Measurements from ENCODE around the gene IL11RA. TPM values are rescaled to one million over a fixed set of nuclear protein-coding genes. Genes with fewer than 3 reads are reported as not detected.
A peak's percentile ranks its signal among the peaks of the same experiment; 100 is the strongest.

The IL11RA gene
- total RNA-seq (100 to 1,000 TPM in 4 of 5 experiments, 10 to 100 TPM in 1; 81.7 to 185 (median 144) TPM), polyA plus RNA-seq (1 to 10 TPM; 8.5 to 8.6 TPM), total RNA-seq (17.1 reads per million, percentile 47 among the genes with 10 or more reads in this experiment)

GRCh38 chr9:34651876-34652601, at the start of gene IL11RA:
Gene IL11RA, plus strand, starts transcription at chr9:34652185. Its CDS starts 3,033 bp downstream, at chr9:34655218.
- POLR2A ChIA-PET, result interaction anchor here (1.2 to 2.3 kb wide), 2 partner anchors 10 to 14 kb away, joined by 5 to 11 read pairs; partner anchors contain the start of gene SIGMAR1
- peak within 1 kb of the TSS in 7 of 10 donors; percentile 1 to 65 (median 22) for H3K4me3 Mint-ChIP-seq
- peak in 1 of 9 donors; percentile 31 for DNase-seq

GRCh38 chr9:34603610-34604231, 48.3 kb upstream of the IL11RA start:
- intact Hi-C loops (cut with micrococcal nuclease), result loop anchor here (1.0 to 2.0 kb wide), 7 partner anchors 9 to 347 kb away; partner anchors contain the start of genes KIF24 (in 1 of the 2), NUDT2 (in 1 of the 2) and RPP25L (in 1 of the 2)
- ChIA-PET POLR2A (interaction anchor here (0.6 kb wide), 1 partner anchor 217 kb away, joined by 3 read pairs; no protein-coding TSS in a partner anchor), CTCF (interaction anchor here (0.6 to 2.3 kb wide), 7 partner anchors 12 to 201 kb away, joined by 3 to 17 read pairs (median 6); partner anchors contain the start of genes CCL27 and DCTN3)
- H3K27me3 Mint-ChIP-seq, result peaks cover 0 to 20% (median 5%) of the 10 kb centered on the region in 5 donors
- no peak overlapping the region for H3K4me3 Mint-ChIP-seq
- Histone ChIP-seq H3K27me3 (ENCODE audit: control insufficient read depth in 2 of 2, insufficient read depth in 2 of 2, low read length in 2 of 2) (no peaks in the 10 kb centered on the region), H3K4me1 (ENCODE audit: control insufficient read depth in 2 of 2, insufficient read depth in 2 of 2, low read length in 2 of 2) (no peaks in the 10 kb centered on the region), H3K9me3 (ENCODE audit: control insufficient read depth in 2 of 3, low read length in 3 of 3) (no peaks in the 10 kb centered on the region), H3K27ac (ENCODE audit: low read depth, low read length) (no peak overlapping the region), H3K36me3 (ENCODE audit: control insufficient read depth in 2 of 3, insufficient read depth in 3 of 3, low read length in 3 of 3) (no peaks in the 10 kb centered on the region), H3K4me3 (ENCODE audit: low read length) (no peak overlapping the region)
- no peak overlapping the region for H3K27ac Mint-ChIP-seq
- H3K4me1 Mint-ChIP-seq, result peaks cover 0 to 2% (median 0%) of the 10 kb centered on the region in 7 donors
- DNase-seq (peak; percentile 53 to 78 (median 71)), ATAC-seq (peak; percentile 92)
- no peaks in the 10 kb centered on the region for H3K36me3 Mint-ChIP-seq
- peaks cover 0 to 2% (median 0%) of the 10 kb centered on the region in 11 donors for H3K9me3 Mint-ChIP-seq

More at GRCh38 chr9:34651876-34652601, at the start of gene IL11RA:
- no peak within 1 kb of the TSS for H3K4me3 ChIP-seq (ENCODE audit: low read length)
- H3K9me3 Mint-ChIP-seq, result no peaks in the 10 kb centered on the region
- peaks cover 13 to 37% (median 15%) of the 10 kb centered on the region in 3 experiments for H3K36me3 ChIP-seq (ENCODE audit: control insufficient read depth in 2 of 3, insufficient read depth in 3 of 3, low read length in 3 of 3)
- ATAC-seq, result peak; percentile 74
- H3K27me3 Mint-ChIP-seq, result no peaks in the 10 kb centered on the region
- H3K27me3 ChIP-seq (ENCODE audit: control insufficient read depth in 2 of 2, insufficient read depth in 2 of 2, low read length in 2 of 2), result no peaks in the 10 kb centered on the region
- intact Hi-C loops (cut with micrococcal nuclease), result no loop called here
- peak within 1 kb of the TSS in 8 of 9 donors; percentile 52 to 87 (median 80) for H3K27ac Mint-ChIP-seq
- H3K36me3 Mint-ChIP-seq, result peaks cover 6 to 27% (median 9%) of the 10 kb centered on the region in 5 donors
- no peaks in the 10 kb centered on the region for H3K9me3 ChIP-seq (ENCODE audit: control insufficient read depth in 2 of 3, low read length in 3 of 3)
- H3K4me1 Mint-ChIP-seq, result peaks cover 38 to 61% (median 48%) of the 10 kb centered on the region in 7 donors
- peak within 1 kb of the TSS; percentile 24 for H3K27ac ChIP-seq (ENCODE audit: low read depth, low read length)
- CTCF ChIA-PET, result interaction anchor here (1.4 kb wide), 1 partner anchor 9 kb away, joined by 3 read pairs; no protein-coding TSS in a partner anchor
- H3K4me1 ChIP-seq (ENCODE audit: control insufficient read depth in 2 of 2, insufficient read depth in 2 of 2, low read length in 2 of 2), result peaks cover 19 to 33% of the 10 kb centered on the region in 2 donors

- Mint-ChIP-seq H3K36me3 (no peaks in the 10 kb centered on the region), H3K27ac (no peak overlapping the region), H3K4me3 (no peak overlapping the region), H3K9me3 (peaks cover 0 to 2% (median 0%) of the 10 kb centered on the region in 11 donors), H3K4me1 (peaks cover under 1 to 14% (median 9%) of the 10 kb centered on the region in 7 donors), H3K27me3 (peaks cover 0 to 10% (median 5%) of the 10 kb centered on the region in 5 donors)
- DNase-seq, result no peak
- ChIA-PET CTCF (interaction anchor here (1.0 to 1.5 kb wide), 2 partner anchors 8 to 12 kb away, joined by 4 read pairs; no protein-coding TSS in a partner anchor), POLR2A (no interaction called here)
- intact Hi-C loops (cut with micrococcal nuclease), result no loop called here
- Histone ChIP-seq H3K4me1 (ENCODE audit: control insufficient read depth in 2 of 2, insufficient read depth in 2 of 2, low read length in 2 of 2) (peaks cover 3 to 7% of the 10 kb centered on the region in 2 donors), H3K9me3 (ENCODE audit: control insufficient read depth in 2 of 3, low read length in 3 of 3) (no peaks in the 10 kb centered on the region), H3K4me3 (ENCODE audit: low read length) (no peak overlapping the region), H3K36me3 (ENCODE audit: control insufficient read depth in 2 of 3, insufficient read depth in 3 of 3, low read length in 3 of 3) (no peaks in the 10 kb centered on the region), H3K27me3 (ENCODE audit: control insufficient read depth in 2 of 2, insufficient read depth in 2 of 2, low read length in 2 of 2) (no peaks in the 10 kb centered on the region), H3K27ac (ENCODE audit: low read depth, low read length) (no peak overlapping the region)
- ATAC-seq, result no peak
Observed at GRCh38 chr9:34606190-34606589, 45.8 kb upstream of the IL11RA start.

- CTCF ChIA-PET, result no interaction called here
- POLR2A ChIA-PET, result interaction anchor here (0.8 kb wide), 1 partner anchor 10 kb away, joined by 3 read pairs; no protein-coding TSS in a partner anchor
Observed at GRCh38 chr9:34606905-34607304, 45.1 kb upstream of the IL11RA start.

GRCh38 chr9:34607331-34607730, 44.7 kb upstream of the IL11RA start:
- no peaks in the 10 kb centered on the region for H3K36me3 ChIP-seq (ENCODE audit: control insufficient read depth in 2 of 3, insufficient read depth in 3 of 3, low read length in 3 of 3)
- no peak overlapping the region for H3K27ac ChIP-seq (ENCODE audit: low read depth, low read length)
- H3K27ac Mint-ChIP-seq, result no peak overlapping the region
- H3K4me1 Mint-ChIP-seq, result peaks cover 6 to 19% (median 14%) of the 10 kb centered on the region in 7 donors
- H3K4me3 ChIP-seq (ENCODE audit: low read length), result no peak overlapping the region
- H3K9me3 Mint-ChIP-seq, result no peaks in the 10 kb centered on the region
- no peaks in the 10 kb centered on the region for H3K9me3 ChIP-seq (ENCODE audit: control insufficient read depth in 2 of 3, low read length in 3 of 3)
- DNase-seq (no peak), ATAC-seq (no peak)
- no peaks in the 10 kb centered on the region for H3K27me3 ChIP-seq (ENCODE audit: control insufficient read depth in 2 of 2, insufficient read depth in 2 of 2, low read length in 2 of 2)
- ChIA-PET POLR2A (interaction anchor here (0.8 kb wide), 1 partner anchor 10 kb away, joined by 3 read pairs; no protein-coding TSS in a partner anchor), CTCF (no interaction called here)
- intact Hi-C loops (cut with micrococcal nuclease), result no loop called here
- H3K4me3 Mint-ChIP-seq, result no peak overlapping the region
- no peaks in the 10 kb centered on the region for H3K36me3 Mint-ChIP-seq
- peaks cover 0 to 10% (median 5%) of the 10 kb centered on the region in 5 donors for H3K27me3 Mint-ChIP-seq
- H3K4me1 ChIP-seq (ENCODE audit: control insufficient read depth in 2 of 2, insufficient read depth in 2 of 2, low read length in 2 of 2), result peaks cover 5 to 10% of the 10 kb centered on the region in 2 donors

More at GRCh38 chr9:34606905-34607304, 45.1 kb upstream of the IL11RA start:
- no peak for DNase-seq
- Mint-ChIP-seq H3K27me3 (peaks cover 0 to 10% (median 5%) of the 10 kb centered on the region in 5 donors), H3K4me3 (no peak overlapping the region), H3K36me3 (no peaks in the 10 kb centered on the region), H3K27ac (no peak overlapping the region), H3K9me3 (no peaks in the 10 kb centered on the region), H3K4me1 (peaks cover 6 to 19% (median 12%) of the 10 kb centered on the region in 7 donors)
- H3K27ac ChIP-seq (ENCODE audit: low read depth, low read length), result no peak overlapping the region
- peaks cover 5 to 9% of the 10 kb centered on the region in 2 donors for H3K4me1 ChIP-seq (ENCODE audit: control insufficient read depth in 2 of 2, insufficient read depth in 2 of 2, low read length in 2 of 2)
- no peaks in the 10 kb centered on the region for H3K36me3 ChIP-seq (ENCODE audit: control insufficient read depth in 2 of 3, insufficient read depth in 3 of 3, low read length in 3 of 3)
- intact Hi-C loops (cut with micrococcal nuclease), result no loop called here
- ATAC-seq, result no peak
- no peak overlapping the region for H3K4me3 ChIP-seq (ENCODE audit: low read length)
- no peaks in the 10 kb centered on the region for H3K27me3 ChIP-seq (ENCODE audit: control insufficient read depth in 2 of 2, insufficient read depth in 2 of 2, low read length in 2 of 2)
- H3K9me3 ChIP-seq (ENCODE audit: control insufficient read depth in 2 of 3, low read length in 3 of 3), result no peaks in the 10 kb centered on the region
